Inferior parietal cortex (tissue), 1 donor: Measurements from ENCODE around the gene DNAJC5.

Experiments
- DNase-seq: peaks from one replicate; pipeline ENCODE4 v3.0.0-alpha.2; 2016; ENCODE audit errors: extremely low spot score

Gene DNAJC5

GRCh38 chr20:63940071-63940471, 45.1 kb downstream of the DNAJC5 start:
- no peak for DNase-seq

GRCh38 chr20:63940472-63941266, 45.7 kb downstream of the DNAJC5 start:
- DNase-seq: no peak

GRCh38 chr20:63941282-63942081, 46.6 kb downstream of the DNAJC5 start:
- DNase-seq: no peak

GRCh38 chr20:63942250-63942951, 47.5 kb downstream of the DNAJC5 start:
- no peak for DNase-seq

GRCh38 chr20:63942969-63943807, 48.3 kb downstream of the DNAJC5 start:
- no peak for DNase-seq

GRCh38 chr20:63943808-63944077, 48.8 kb downstream of the DNAJC5 start:
- no peak for DNase-seq

GRCh38 chr20:63944078-63944941, 49.4 kb downstream of the DNAJC5 start:
- no peak for DNase-seq

GRCh38 chr20:63945031-63945658, 50.2 kb downstream of the DNAJC5 start:
- DNase-seq: no peak

GRCh38 chr20:63945921-63946920, 51.3 kb downstream of the DNAJC5 start:
- no peak for DNase-seq

- no peak for DNase-seq
Measured at GRCh38 chr20:63946986-63947637, 52.2 kb downstream of the DNAJC5 start.

- DNase-seq: no peak
Measured at GRCh38 chr20:63947638-63948456, 52.9 kb downstream of the DNAJC5 start.

GRCh38 chr20:63950701-63951397, 55.9 kb downstream of the DNAJC5 start:
- no peak for DNase-seq

GRCh38 chr20:63951398-63952209, 56.7 kb downstream of the DNAJC5 start:
- no peak for DNase-seq

- DNase-seq: no peak
Measured at GRCh38 chr20:63952210-63952535, 57.2 kb downstream of the DNAJC5 start.

GRCh38 chr20:63952769-63953168, 57.8 kb downstream of the DNAJC5 start:
- DNase-seq: no peak

- DNase-seq: no peak
Measured at GRCh38 chr20:63953764-63954429, 59.0 kb downstream of the DNAJC5 start.
